Right atrium auricular region (tissue), 2 donors: ENCODE results near the gene MGAT4D. TPM values are rescaled to one million over a fixed set of nuclear protein-coding genes. Genes with fewer than 3 reads are reported as not detected.
"Not testable (repeated sequence)": the region's sequence is repeated elsewhere in the genome, so short reads cannot be mapped to it uniquely, and the experiment has no call there.

Experiments used
- DNase-seq: peaks from one replicate; pipeline ENCODE4 v3.0.0-alpha.2; 2019; ENCODE audit warnings: low spot score
- H3K27ac ChIP-seq, 2 donors: fragments of 200-600 bp; sonication (generic); 1 replicate in 1 of 2; 2 replicates in 1 of 2; pipeline ENCODE4 v1.5.1; 2016 to 2019
- H3K27me3 ChIP-seq, 2 donors: fragments of 200-600 bp; sonication (generic); one replicate each; pipeline versions ENCODE4 v1.5.1 to v1.6.0; 2017 to 2019
- H3K36me3 ChIP-seq: fragments of 200-600 bp; sonication (generic); one replicate; pipeline ENCODE4 v1.5.1; 2016
- H3K4me1 ChIP-seq, 2 donors: fragments of 200-600 bp; sonication (generic); one replicate each; pipeline versions ENCODE4 v1.5.1 to v1.6.0; 2017 to 2019
- H3K4me3 ChIP-seq, 2 donors: fragments of 200-600 bp; sonication (generic); 1 replicate in 1 of 2; 2 replicates in 1 of 2; pipeline ENCODE4 v1.5.1; 2017 to 2019; ENCODE audit warnings: mild to moderate bottlenecking in 1 of 2, moderate library complexity in 1 of 2
- H3K9me3 ChIP-seq, 2 donors: fragments of 200-600 bp; sonication (generic); one replicate each; pipeline ENCODE4 v1.5.1; 2019
- total RNA-seq, 2 donors: library from RNA; depleted of rRNA; stranded (reverse); fragments of >200 nt; gene quantifications; one replicate each; pipeline ENCODE4 v1.1.0, GENCODE V29; 2016
- TF ChIP-seq, protein P1 (sequence below), 2 donors: fragments of 200-600 bp; sonication (generic); IDR thresholded peaks; one replicate each; pipeline ENCODE4 v1.5.1; 2019; ENCODE audit warnings: antibody characterized with exemption in 2 of 2

Gene MGAT4D
- total RNA-seq, 2 donors from 2014 or later = not detected

- no peak overlapping the region for H3K27ac ChIP-seq
- TF ChIP-seq, protein P1, sequence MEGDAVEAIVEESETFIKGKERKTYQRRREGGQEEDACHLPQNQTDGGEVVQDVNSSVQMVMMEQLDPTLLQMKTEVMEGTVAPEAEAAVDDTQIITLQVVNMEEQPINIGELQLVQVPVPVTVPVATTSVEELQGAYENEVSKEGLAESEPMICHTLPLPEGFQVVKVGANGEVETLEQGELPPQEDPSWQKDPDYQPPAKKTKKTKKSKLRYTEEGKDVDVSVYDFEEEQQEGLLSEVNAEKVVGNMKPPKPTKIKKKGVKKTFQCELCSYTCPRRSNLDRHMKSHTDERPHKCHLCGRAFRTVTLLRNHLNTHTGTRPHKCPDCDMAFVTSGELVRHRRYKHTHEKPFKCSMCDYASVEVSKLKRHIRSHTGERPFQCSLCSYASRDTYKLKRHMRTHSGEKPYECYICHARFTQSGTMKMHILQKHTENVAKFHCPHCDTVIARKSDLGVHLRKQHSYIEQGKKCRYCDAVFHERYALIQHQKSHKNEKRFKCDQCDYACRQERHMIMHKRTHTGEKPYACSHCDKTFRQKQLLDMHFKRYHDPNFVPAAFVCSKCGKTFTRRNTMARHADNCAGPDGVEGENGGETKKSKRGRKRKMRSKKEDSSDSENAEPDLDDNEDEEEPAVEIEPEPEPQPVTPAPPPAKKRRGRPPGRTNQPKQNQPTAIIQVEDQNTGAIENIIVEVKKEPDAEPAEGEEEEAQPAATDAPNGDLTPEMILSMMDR (IDR thresholded peaks at IDR 0.05) = no peak
- H3K4me1 ChIP-seq = no peaks in the 10 kb centered on the region
- no peaks in the 10 kb centered on the region for H3K36me3 ChIP-seq
- DNase-seq = no peak
- no peaks in the 10 kb centered on the region for H3K9me3 ChIP-seq
- H3K27me3 ChIP-seq = no peaks in the 10 kb centered on the region
- no peak overlapping the region for H3K4me3 ChIP-seq
Measured at GRCh38 chr4:140463182-140463581, 34.9 kb downstream of the MGAT4D start.

DNA sequence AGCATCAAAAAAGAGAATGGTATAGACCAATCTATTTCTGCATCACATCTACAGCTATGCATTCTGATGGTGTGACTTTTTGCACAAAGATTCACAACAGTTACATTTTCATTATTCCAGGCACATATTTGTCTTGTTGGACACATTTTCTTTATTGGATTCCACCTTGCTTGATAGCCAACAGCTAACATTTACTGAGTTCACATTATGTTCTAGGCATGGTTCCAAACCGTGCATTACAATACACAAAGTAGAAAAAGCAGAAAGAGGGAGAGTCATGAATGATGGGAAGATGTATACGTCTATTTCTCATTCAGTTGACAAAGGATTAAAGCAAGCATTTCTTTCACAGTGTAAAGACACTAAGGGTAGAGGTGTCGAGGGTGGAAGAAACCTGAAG is 47.7 kb downstream of the MGAT4D start:
- no peaks in the 10 kb centered on the region for H3K36me3 ChIP-seq
- no peaks in the 10 kb centered on the region for H3K27me3 ChIP-seq
- H3K4me3 ChIP-seq = no peak overlapping the region
- no peak overlapping the region for H3K27ac ChIP-seq
- H3K4me1 ChIP-seq = no peaks in the 10 kb centered on the region
- TF ChIP-seq, protein P1 (IDR thresholded peaks at IDR 0.05) = no peak
- DNase-seq = no peak
- no peaks in the 10 kb centered on the region for H3K9me3 ChIP-seq

GRCh38 chr4:140448830-140449229 is 49.3 kb downstream of the MGAT4D start:
- H3K4me3 ChIP-seq = no peak overlapping the region
- no peaks in the 10 kb centered on the region for H3K9me3 ChIP-seq
- no peak for DNase-seq
- no peak overlapping the region for H3K27ac ChIP-seq
- TF ChIP-seq, protein P1 (IDR thresholded peaks at IDR 0.05) = no peak
- no peaks in the 10 kb centered on the region for H3K36me3 ChIP-seq
- H3K27me3 ChIP-seq = no peaks in the 10 kb centered on the region
- H3K4me1 ChIP-seq = no peaks in the 10 kb centered on the region

GRCh38 chr4:140448162-140448561 is 49.9 kb downstream of the MGAT4D start:
- H3K4me3 ChIP-seq = no peak overlapping the region
- H3K27me3 ChIP-seq = no peaks in the 10 kb centered on the region
- H3K36me3 ChIP-seq = no peaks in the 10 kb centered on the region
- no peaks in the 10 kb centered on the region for H3K4me1 ChIP-seq
- H3K9me3 ChIP-seq = no peaks in the 10 kb centered on the region
- TF ChIP-seq, protein P1 (IDR thresholded peaks at IDR 0.05) = no peak
- no peak for DNase-seq
- H3K27ac ChIP-seq = no peak overlapping the region

- not testable (repeated sequence) for H3K27me3 ChIP-seq, H3K9me3 ChIP-seq, H3K36me3 ChIP-seq, H3K27ac ChIP-seq, H3K4me3 ChIP-seq, DNase-seq, H3K4me1 ChIP-seq
Measured at GRCh38 chr4:140444347-140444746, 53.7 kb downstream of the MGAT4D start.

DNA sequence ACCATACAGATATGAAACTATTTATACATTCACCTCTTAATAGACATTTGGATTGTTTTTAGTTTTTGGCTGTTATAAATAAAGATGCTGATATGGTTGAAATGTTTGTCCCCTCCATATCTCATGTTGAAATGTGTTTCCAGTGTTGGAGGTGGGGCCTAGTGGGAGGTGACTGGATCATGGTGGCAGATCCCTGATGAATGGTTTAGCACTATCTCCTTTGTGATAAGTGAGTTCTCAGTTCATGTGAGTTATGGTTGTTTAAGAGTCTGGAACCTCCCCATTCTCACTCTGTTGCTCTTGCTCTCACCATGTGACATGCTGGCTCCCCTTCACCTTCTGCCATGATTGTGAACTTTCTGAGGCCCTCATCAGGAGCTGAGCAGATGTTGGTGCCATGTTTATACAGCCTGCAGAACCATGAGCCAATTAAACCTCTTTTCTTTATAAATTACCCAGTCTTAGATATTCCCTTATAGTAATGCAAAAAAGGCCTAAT is 58.4 kb downstream of the MGAT4D start:
- TF ChIP-seq, protein P1 (IDR thresholded peaks at IDR 0.05) = no peak
- H3K27me3 ChIP-seq = no peaks in the 10 kb centered on the region
- H3K27ac ChIP-seq = no peak overlapping the region
- no peak for DNase-seq
- no peak overlapping the region for H3K4me3 ChIP-seq
- H3K9me3 ChIP-seq = no peaks in the 10 kb centered on the region
- no peaks in the 10 kb centered on the region for H3K36me3 ChIP-seq
- no peaks in the 10 kb centered on the region for H3K4me1 ChIP-seq
